HepG2 (cell line): ENCODE measurements around the gene LDLRAP1. TPM values are rescaled to one million over a fixed set of nuclear protein-coding genes. Genes with fewer than 3 reads are reported as not detected.

Experiments used
- DMTF1 ChIP-seq: sonication (generic); formaldehyde crosslinking; IDR thresholded peaks from 2 replicates; pipeline ENCODE4 v1.4.0; 2020; ENCODE audit warnings: mild to moderate bottlenecking, missing genetic modification reagents
- GATAD2A ChIP-seq: IDR thresholded peaks from 2 replicates; pipeline ENCODE4 v1.6.1; 2016
- GLI4 ChIP-seq: sonication (generic); formaldehyde crosslinking; IDR thresholded peaks from 2 replicates; pipeline ENCODE4 v1.5.1; 2020; ENCODE audit warnings: missing genetic modification reagents, mild to moderate bottlenecking, moderate library complexity, borderline replicate concordance
- GPBP1L1 ChIP-seq: sonication (generic); formaldehyde crosslinking; IDR thresholded peaks from 2 replicates; pipeline ENCODE4 v1.5.0; 2020; ENCODE audit warnings: mild to moderate bottlenecking, missing genetic modification reagents
- HOXA9 ChIP-seq: sonication (generic); formaldehyde crosslinking; IDR thresholded peaks from 2 replicates; pipeline ENCODE4 v1.8.1; 2022; ENCODE audit warnings: missing genetic modification reagents, mild to moderate bottlenecking, moderate library complexity, borderline replicate concordance
- IKZF1 ChIP-seq: fragments of 450-650 bp; IDR thresholded peaks from 2 replicates; pipeline ENCODE4 v1.7.1; 2016
- MTF2 ChIP-seq: sonication (generic); formaldehyde crosslinking; IDR thresholded peaks from 2 replicates; pipeline ENCODE4 v1.5.0; 2020; ENCODE audit warnings: missing genetic modification reagents, borderline replicate concordance
- NCOA2 ChIP-seq: sonication (generic); formaldehyde crosslinking; IDR thresholded peaks from 2 replicates; pipeline ENCODE4 v1.8.0; 2022; ENCODE audit warnings: inconsistent platforms
- NFE2L2 ChIP-seq: fragments of 150-350 bp; IDR thresholded peaks from 2 replicates; pipeline ENCODE4 v1.6.1; 2014; ENCODE audit warnings: low read length
- PPARG ChIP-seq: conservative IDR thresholded peaks from 2 replicates; pipeline ENCODE4 v1.6.1; 2016; ENCODE audit warnings: missing biosample characterization, missing genetic modification reagents
- REPIN1 ChIP-seq: sonication (generic); formaldehyde crosslinking; IDR thresholded peaks from 2 replicates; pipeline ENCODE4 v1.8.0; 2022; ENCODE audit warnings: missing genetic modification reagents, low read depth, mild to moderate bottlenecking, borderline replicate concordance
- SNAPC2 ChIP-seq: sonication (generic); formaldehyde crosslinking; IDR thresholded peaks from 2 replicates; pipeline ENCODE4 v1.8.1; 2022; ENCODE audit warnings: mild to moderate bottlenecking, missing genetic modification reagents
- SP5 ChIP-seq: IDR thresholded peaks from 2 replicates; pipeline ENCODE4 v1.6.1; 2016; ENCODE audit warnings: low read depth, borderline replicate concordance
- SRSF1 ChIP-seq: fragments of 200-400 bp; formaldehyde crosslinking; optimal IDR thresholded peaks from 2 replicates; pipeline ENCODE3; 2017; ENCODE audit warnings: mild to moderate bottlenecking, low read depth, low read length, moderate library complexity
- TFE3 ChIP-seq: IDR thresholded peaks from 2 replicates; pipeline ENCODE4 v1.6.1; 2016
- ZKSCAN1 ChIP-seq: fragments of 150-350 bp; IDR thresholded peaks from 2 replicates; pipeline ENCODE4 v1.6.1; 2014; ENCODE audit warnings: low read length
- ZNF296 ChIP-seq: sonication (generic); formaldehyde crosslinking; conservative IDR thresholded peaks from 2 replicates; pipeline ENCODE4 v1.5.0; 2020; ENCODE audit warnings: mild to moderate bottlenecking, missing genetic modification reagents
- ZNF460 ChIP-seq: sonication (generic); formaldehyde crosslinking; IDR thresholded peaks from 2 replicates; pipeline ENCODE4 v1.5.1; 2020; ENCODE audit warnings: missing genetic modification reagents, mild to moderate bottlenecking, borderline replicate concordance
- ZNF687 ChIP-seq: sonication (generic); formaldehyde crosslinking; IDR thresholded peaks from 2 replicates; pipeline ENCODE4 v1.5.1; 2020; ENCODE audit warnings: mild to moderate bottlenecking, missing genetic modification reagents, moderate library complexity
- ZNF816 ChIP-seq: sonication (generic); formaldehyde crosslinking; IDR thresholded peaks from 2 replicates; pipeline ENCODE4 v1.8.0; 2022; ENCODE audit warnings: missing genetic modification reagents, mild to moderate bottlenecking, borderline replicate concordance
- ZNF878 ChIP-seq: sonication (generic); formaldehyde crosslinking; IDR thresholded peaks from 2 replicates; pipeline ENCODE4 v1.8.1; 2023; ENCODE audit warnings: mild to moderate bottlenecking, missing genetic modification reagents, moderate library complexity
- polyA plus RNA-seq, 8 experiments: library from polyadenylated mRNA; depleted of rRNA in 3 of 8; stranded (reverse) in 7 of 8; unstranded in 1 of 8; fragments of >200 nt; fragmentation: Illumina TruSeq in 4 of 8; extraction: Trizol in 4 of 8; gene quantifications; 2 replicates each; pipeline versions ENCODE4 v1.2.1 to v1.2.3, GENCODE V29; 2011 to 2016; ENCODE audit warnings: low read depth in 4 of 8, missing spikeins in 1 of 8, mixed read lengths in 1 of 8; ENCODE audit not compliant: insufficient read depth in 1 of 8
- total RNA-seq, 5 experiments: library from RNA; depleted of rRNA; stranded (reverse); fragments of >200 nt; fragmentation: Illumina TruSeq; extraction: Trizol; gene quantifications; 2 replicates each; pipeline ENCODE4 v1.2.3, GENCODE V29; 2016; ENCODE audit warnings: low read depth in 1 of 5

The LDLRAP1 gene
- total and polyA plus RNA-seq, 2 of the 13 experiments (the other 11 are each of a cell fraction or from before 2014, with no cell fraction given), result 7.2 to 12.1 TPM

- TF ChIP-seq DMTF1 (CRISPR knock-in tag) (no peak), GLI4 (CRISPR knock-in tag) (no peak), TFE3 (no peak), SRSF1 (no peak), ZNF687 (CRISPR knock-in tag) (peak; percentile 88), SP5 (no peak; the same call in 1 of the 2 replicates), ZNF816 (CRISPR knock-in tag) (peak; percentile 39; the same call in 1 of the 2 replicates), ZNF460 (CRISPR knock-in tag) (no peak), NCOA2 (CRISPR knock-in tag) (0 out of 2 replicates have a peak, but pooled peaks have one; percentile 13), NFE2L2 (no peak), HOXA9 (no peak), GPBP1L1 (CRISPR knock-in tag) (no peak), IKZF1 (no peak), PPARG (CRISPR knock-in tag) (no peak), ZNF878 (CRISPR knock-in tag) (no peak), ZNF296 (CRISPR knock-in tag) (no peak), REPIN1 (CRISPR knock-in tag) (no peak), GATAD2A (CRISPR knock-in tag) (0 out of 2 replicates have a peak, but pooled peaks have one; percentile 27), ZKSCAN1 (no peak), SNAPC2 (no peak), MTF2 (CRISPR knock-in tag) (no peak)
These were observed 6.1 kb downstream of the LDLRAP1 start (continued) for GRCh38 chr1:25549273-25550154.
